Heart left ventricle (tissue), 13 donors: ENCODE measurements around the gene GK2.

ENCODE experiments used
- CTCF ChIP-seq, 12 donors: fragments of 200-600 bp; sonication (generic) in 4 of 12; IDR thresholded peaks; one replicate each; pipeline versions ENCODE4 v1.5.0 to v1.8.0; 2018 to 2022; ENCODE audit warnings: antibody characterized with exemption in 12 of 12, mild to moderate bottlenecking in 5 of 12
- POLR2A ChIP-seq, 2 donors: fragments of 450-650 bp; IDR thresholded peaks; one replicate each; pipeline ENCODE4 v1.6.1; 2017; ENCODE audit warnings: antibody characterized with exemption in 2 of 2, mild to moderate bottlenecking in 2 of 2, moderate library complexity in 2 of 2
- donor health status: ischemic (EF 13 %, LVEDD 7.1; RV severe dilation, severe dysfunction).
- donor health status: DM: no; HTN: yes; CAD: no.
- donor health status: DM: no; HTN: no; CAD: no.
- donor health status: ischemic (EF 25% LVEDD 6.9; RV normal size, moderate dysfunction).
- donor health status: ischemic (EF 25% LVEDD 5.7; RV mildly dilated, moderate dysfunction).
- donor health status: ischemic (EF 35%, LVEDD 5.7; RV mildly dilated, moderate dysfunction).
- donor health status: nonischemic (EF 11% LVEDD 7.7; RV severe dilation, severe dysfunction).
- donor health status: DM: yes; HTN: yes; CAD: no.
- donor health status: PGD.
- donor health status: ischemic (EF 29% LVEDD 5.4; RV normal size, mild dysfunction).
- donor health status: nonischemic (EF 23%, LVEDD 6.1; RV moderate dilation, normal function).

- no peak for TF ChIP-seq CTCF (IDR thresholded peaks at IDR 0.05)
- TF ChIP-seq POLR2A (IDR thresholded peaks at IDR 0.05), result no peak
Observed at GRCh38 chr4:79385641-79386040, 22.4 kb downstream of the GK2 start.
